Liver (tissue), 9 donors: Measurements from ENCODE around the gene KRT85. TPM values are rescaled to one million over a fixed set of nuclear protein-coding genes. Genes with fewer than 3 reads are reported as not detected.
"Not testable (repeated sequence)": the region's sequence is repeated elsewhere in the genome, so short reads cannot be mapped to it uniquely, and the experiment has no call there.

Source experiments
- DNase-seq: peaks from one replicate; pipeline ENCODE4 v3.0.0-alpha.2; 2017; ENCODE audit warnings: low spot score
- H3K27ac ChIP-seq, 2 donors: one replicate each; pipeline ENCODE4 v1.7.0; 2013; ENCODE audit warnings: inconsistent platforms in 2 of 2, low read length in 2 of 2, control low read depth in 1 of 2, low read depth in 1 of 2, mild to moderate bottlenecking in 1 of 2
- H3K27me3 ChIP-seq, 4 donors: one replicate each; pipeline versions ENCODE4 v1.6.1 to v1.7.0; 2013; ENCODE audit warnings: low read length in 3 of 4, inconsistent platforms in 1 of 4, mild to moderate bottlenecking in 1 of 4, moderate library complexity in 1 of 4; ENCODE audit not compliant: control insufficient read depth in 4 of 4, insufficient read depth in 4 of 4
- H3K36me3 ChIP-seq, 4 donors: one replicate each; pipeline versions ENCODE4 v1.6.1 to v1.7.0; 2013; ENCODE audit warnings: low read length in 3 of 4, mild to moderate bottlenecking in 3 of 4, low read depth in 1 of 4, moderate library complexity in 1 of 4; ENCODE audit not compliant: control insufficient read depth in 4 of 4, insufficient read depth in 3 of 4
- H3K4me1 ChIP-seq, 4 donors: one replicate each; pipeline versions ENCODE4 v1.6.1 to v1.7.0; 2013; ENCODE audit warnings: low read length in 3 of 4, mild to moderate bottlenecking in 3 of 4, moderate library complexity in 1 of 4; ENCODE audit not compliant: control insufficient read depth in 4 of 4, insufficient read depth in 4 of 4
- H3K4me3 ChIP-seq, 3 donors: one replicate each; pipeline versions ENCODE4 v1.6.1 to v1.7.0; 2013; ENCODE audit warnings: low read length in 3 of 3, control low read depth in 1 of 3, low read depth in 1 of 3, mild to moderate bottlenecking in 1 of 3
- H3K9ac ChIP-seq, 2 donors: one replicate each; pipeline ENCODE4 v1.7.0; 2013; ENCODE audit warnings: low read length in 2 of 2, mild to moderate bottlenecking in 2 of 2, moderate library complexity in 2 of 2, control low read depth in 1 of 2, low read depth in 1 of 2
- H3K9me3 ChIP-seq, 4 donors: one replicate each; pipeline versions ENCODE4 v1.6.1 to v1.7.0; 2013; ENCODE audit warnings: low read length in 3 of 4; ENCODE audit not compliant: control insufficient read depth in 4 of 4
- EGR1 ChIP-seq, 2 donors: IDR thresholded peaks; 2 replicates each; pipeline ENCODE4 v1.6.1; 2016 to 2018; ENCODE audit warnings: antibody characterized with exemption in 2 of 2, low read depth in 2 of 2
- FOXA1 ChIP-seq: IDR thresholded peaks from 2 replicates; pipeline ENCODE4 v1.6.1; 2016; ENCODE audit warnings: antibody characterized with exemption
- FOXA2 ChIP-seq: IDR thresholded peaks from 2 replicates; pipeline ENCODE4 v1.6.1; 2016; ENCODE audit warnings: antibody characterized with exemption
- GABPA ChIP-seq, 2 donors: IDR thresholded peaks in 1 of 2; conservative IDR thresholded peaks in 1 of 2; 2 replicates each; pipeline ENCODE4 v1.6.1; 2016; ENCODE audit warnings: antibody characterized with exemption in 2 of 2, mild to moderate bottlenecking in 1 of 2, moderate library complexity in 1 of 2
- HNF4A ChIP-seq, 2 donors: conservative IDR thresholded peaks; 2 replicates each; pipeline ENCODE4 v1.6.1; 2016; ENCODE audit warnings: antibody characterized with exemption in 2 of 2, mild to moderate bottlenecking in 2 of 2
- HNF4G ChIP-seq: IDR thresholded peaks from 2 replicates; pipeline ENCODE4 v1.6.1; 2016; ENCODE audit warnings: antibody characterized with exemption
- JUND ChIP-seq, 2 donors: IDR thresholded peaks; 2 replicates each; pipeline ENCODE4 v1.6.1; 2016; ENCODE audit warnings: antibody characterized with exemption in 2 of 2
- NR2F2 ChIP-seq: IDR thresholded peaks from 2 replicates; pipeline ENCODE4 v1.6.1; 2016; ENCODE audit warnings: antibody characterized with exemption
- RAD21 ChIP-seq, 2 donors: IDR thresholded peaks; 2 replicates each; pipeline ENCODE4 v1.6.1; 2016; ENCODE audit warnings: antibody characterized with exemption in 2 of 2, mild to moderate bottlenecking in 2 of 2
- RXRA ChIP-seq, 2 donors: IDR thresholded peaks; 2 replicates each; pipeline ENCODE4 v1.6.1; 2017 to 2018; ENCODE audit warnings: antibody characterized with exemption in 2 of 2, mild to moderate bottlenecking in 1 of 2
- SP1 ChIP-seq: IDR thresholded peaks from 2 replicates; pipeline ENCODE4 v1.6.1; 2018; ENCODE audit warnings: antibody characterized with exemption, mild to moderate bottlenecking
- TAF1 ChIP-seq: conservative IDR thresholded peaks from 2 replicates; pipeline ENCODE4 v1.6.1; 2016; ENCODE audit warnings: antibody characterized with exemption, mild to moderate bottlenecking
- YY1 ChIP-seq: IDR thresholded peaks from 2 replicates; pipeline ENCODE4 v1.6.1; 2016; ENCODE audit warnings: antibody characterized with exemption, mild to moderate bottlenecking
- WGBS: extraction: QIAGEN DNeasy Blood & Tissue Kit; methylation state at CpG from one replicate; pipeline ENCODE4 v1.1.7; 2013; 5-methylcytosine and 5-hydroxymethylcytosine counted together
- polyA plus RNA-seq, 2 donors: library from polyadenylated mRNA; stranded (reverse) in 1 of 2; unstranded in 1 of 2; fragments of 200-250 nt in 1 of 2; fragments of >200 nt in 1 of 2; fragmentation: Nextera tagmentation in 1 of 2; extraction: Ambion mirVana in 1 of 2; gene quantifications; one replicate each; pipeline versions ENCODE4 v1.2.1 to v1.2.3, GENCODE V29; 2013 to 2015
- total RNA-seq, 2 donors: library from RNA; depleted of rRNA; stranded (reverse); fragments of >200 nt; gene quantifications; one replicate each; pipeline ENCODE4 v1.2.3, GENCODE V29; 2014
- TF ChIP-seq, protein P1 (sequence below): IDR thresholded peaks from 2 replicates; pipeline ENCODE4 v1.6.1; 2016; ENCODE audit warnings: antibody characterized with exemption
- TF ChIP-seq, protein P2 (sequence below): IDR thresholded peaks from 2 replicates; pipeline ENCODE4 v1.6.1; 2016; ENCODE audit warnings: antibody characterized with exemption
- TF ChIP-seq, protein P3 (sequence below): IDR thresholded peaks from 2 replicates; pipeline ENCODE4 v1.6.1; 2016; ENCODE audit warnings: antibody characterized with exemption, mild to moderate bottlenecking
- TF ChIP-seq, protein P4 (sequence below): IDR thresholded peaks from 2 replicates; pipeline ENCODE4 v1.6.1; 2016; ENCODE audit warnings: antibody characterized with exemption
- TF ChIP-seq, protein P5 (sequence below): fragments of 150-350 bp; IDR thresholded peaks from 2 replicates; pipeline ENCODE4 v1.5.1; 2017; ENCODE audit warnings: improper control_type of control experiment, low read depth, low read length; ENCODE audit not compliant: missing input control
- donor health status: healthy.
- donor health status: healthy.
- donor health status: healthy.
- donor health status: healthy.
- donor health status: healthy.

The KRT85 gene
- total and polyA plus RNA-seq, 4 donors, result not detected

DNA sequence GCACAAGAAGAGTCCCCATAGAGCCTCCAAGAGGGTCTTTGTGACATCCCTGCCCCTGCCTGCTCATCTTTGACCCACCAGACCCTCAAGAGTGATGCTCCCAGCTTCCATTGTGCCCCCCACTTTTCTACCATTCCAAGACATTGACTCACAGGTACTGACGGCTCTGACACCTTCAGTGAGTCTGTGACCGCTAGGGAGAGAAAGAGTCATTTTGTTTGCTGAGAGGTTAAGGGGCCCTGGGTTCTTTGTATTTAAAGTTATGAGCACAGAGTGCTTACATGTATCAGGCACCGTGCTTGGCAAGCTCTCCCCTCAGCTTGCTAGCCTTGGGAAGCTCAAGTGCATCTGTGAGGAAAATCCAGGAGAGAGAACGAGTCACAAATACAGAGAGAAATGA, 45.9 kb upstream of the KRT85 start:
- H3K9ac ChIP-seq, result no peak overlapping the region
- H3K9me3 ChIP-seq, result no peaks in the 10 kb centered on the region
- no peaks in the 10 kb centered on the region for H3K27me3 ChIP-seq
- H3K27ac ChIP-seq, result no peak overlapping the region
- DNase-seq, result no peak
- 76% methylated on average over 4 of the region's 4 CpGs for WGBS
- no peaks in the 10 kb centered on the region for H3K4me1 ChIP-seq
- no peaks in the 10 kb centered on the region for H3K36me3 ChIP-seq
- H3K4me3 ChIP-seq, result no peak overlapping the region
- no peak for TF ChIP-seq GABPA (IDR thresholded peaks at IDR 0.05 in 1 of 2, conservative IDR thresholded peaks at IDR 0.05 in 1 of 2)
- no peak for TF ChIP-seq HNF4A (conservative IDR thresholded peaks at IDR 0.05)
- TF ChIP-seq RAD21 (IDR thresholded peaks at IDR 0.05), result no peak
- TF ChIP-seq, protein P1, sequence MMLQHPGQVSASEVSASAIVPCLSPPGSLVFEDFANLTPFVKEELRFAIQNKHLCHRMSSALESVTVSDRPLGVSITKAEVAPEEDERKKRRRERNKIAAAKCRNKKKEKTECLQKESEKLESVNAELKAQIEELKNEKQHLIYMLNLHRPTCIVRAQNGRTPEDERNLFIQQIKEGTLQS, result no peak
- TF ChIP-seq RXRA (IDR thresholded peaks at IDR 0.05), result no peak
- TF ChIP-seq JUND (IDR thresholded peaks at IDR 0.05), result no peak
- TF ChIP-seq, protein P2, sequence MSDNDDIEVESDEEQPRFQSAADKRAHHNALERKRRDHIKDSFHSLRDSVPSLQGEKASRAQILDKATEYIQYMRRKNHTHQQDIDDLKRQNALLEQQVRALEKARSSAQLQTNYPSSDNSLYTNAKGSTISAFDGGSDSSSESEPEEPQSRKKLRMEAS, result no peak
- TF ChIP-seq, protein P3, sequence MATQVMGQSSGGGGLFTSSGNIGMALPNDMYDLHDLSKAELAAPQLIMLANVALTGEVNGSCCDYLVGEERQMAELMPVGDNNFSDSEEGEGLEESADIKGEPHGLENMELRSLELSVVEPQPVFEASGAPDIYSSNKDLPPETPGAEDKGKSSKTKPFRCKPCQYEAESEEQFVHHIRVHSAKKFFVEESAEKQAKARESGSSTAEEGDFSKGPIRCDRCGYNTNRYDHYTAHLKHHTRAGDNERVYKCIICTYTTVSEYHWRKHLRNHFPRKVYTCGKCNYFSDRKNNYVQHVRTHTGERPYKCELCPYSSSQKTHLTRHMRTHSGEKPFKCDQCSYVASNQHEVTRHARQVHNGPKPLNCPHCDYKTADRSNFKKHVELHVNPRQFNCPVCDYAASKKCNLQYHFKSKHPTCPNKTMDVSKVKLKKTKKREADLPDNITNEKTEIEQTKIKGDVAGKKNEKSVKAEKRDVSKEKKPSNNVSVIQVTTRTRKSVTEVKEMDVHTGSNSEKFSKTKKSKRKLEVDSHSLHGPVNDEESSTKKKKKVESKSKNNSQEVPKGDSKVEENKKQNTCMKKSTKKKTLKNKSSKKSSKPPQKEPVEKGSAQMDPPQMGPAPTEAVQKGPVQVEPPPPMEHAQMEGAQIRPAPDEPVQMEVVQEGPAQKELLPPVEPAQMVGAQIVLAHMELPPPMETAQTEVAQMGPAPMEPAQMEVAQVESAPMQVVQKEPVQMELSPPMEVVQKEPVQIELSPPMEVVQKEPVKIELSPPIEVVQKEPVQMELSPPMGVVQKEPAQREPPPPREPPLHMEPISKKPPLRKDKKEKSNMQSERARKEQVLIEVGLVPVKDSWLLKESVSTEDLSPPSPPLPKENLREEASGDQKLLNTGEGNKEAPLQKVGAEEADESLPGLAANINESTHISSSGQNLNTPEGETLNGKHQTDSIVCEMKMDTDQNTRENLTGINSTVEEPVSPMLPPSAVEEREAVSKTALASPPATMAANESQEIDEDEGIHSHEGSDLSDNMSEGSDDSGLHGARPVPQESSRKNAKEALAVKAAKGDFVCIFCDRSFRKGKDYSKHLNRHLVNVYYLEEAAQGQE, result no peak
- no peak for TF ChIP-seq EGR1 (IDR thresholded peaks at IDR 0.05; ENCODE audit: low read depth in 2 of 2)
- no peak for TF ChIP-seq HNF4G
- TF ChIP-seq FOXA2, result no peak
- TF ChIP-seq, protein P4, sequence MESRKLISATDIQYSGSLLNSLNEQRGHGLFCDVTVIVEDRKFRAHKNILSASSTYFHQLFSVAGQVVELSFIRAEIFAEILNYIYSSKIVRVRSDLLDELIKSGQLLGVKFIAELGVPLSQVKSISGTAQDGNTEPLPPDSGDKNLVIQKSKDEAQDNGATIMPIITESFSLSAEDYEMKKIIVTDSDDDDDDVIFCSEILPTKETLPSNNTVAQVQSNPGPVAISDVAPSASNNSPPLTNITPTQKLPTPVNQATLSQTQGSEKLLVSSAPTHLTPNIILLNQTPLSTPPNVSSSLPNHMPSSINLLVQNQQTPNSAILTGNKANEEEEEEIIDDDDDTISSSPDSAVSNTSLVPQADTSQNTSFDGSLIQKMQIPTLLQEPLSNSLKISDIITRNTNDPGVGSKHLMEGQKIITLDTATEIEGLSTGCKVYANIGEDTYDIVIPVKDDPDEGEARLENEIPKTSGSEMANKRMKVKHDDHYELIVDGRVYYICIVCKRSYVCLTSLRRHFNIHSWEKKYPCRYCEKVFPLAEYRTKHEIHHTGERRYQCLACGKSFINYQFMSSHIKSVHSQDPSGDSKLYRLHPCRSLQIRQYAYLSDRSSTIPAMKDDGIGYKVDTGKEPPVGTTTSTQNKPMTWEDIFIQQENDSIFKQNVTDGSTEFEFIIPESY, result no peak
- no peak for TF ChIP-seq TAF1
- TF ChIP-seq, protein P5, sequence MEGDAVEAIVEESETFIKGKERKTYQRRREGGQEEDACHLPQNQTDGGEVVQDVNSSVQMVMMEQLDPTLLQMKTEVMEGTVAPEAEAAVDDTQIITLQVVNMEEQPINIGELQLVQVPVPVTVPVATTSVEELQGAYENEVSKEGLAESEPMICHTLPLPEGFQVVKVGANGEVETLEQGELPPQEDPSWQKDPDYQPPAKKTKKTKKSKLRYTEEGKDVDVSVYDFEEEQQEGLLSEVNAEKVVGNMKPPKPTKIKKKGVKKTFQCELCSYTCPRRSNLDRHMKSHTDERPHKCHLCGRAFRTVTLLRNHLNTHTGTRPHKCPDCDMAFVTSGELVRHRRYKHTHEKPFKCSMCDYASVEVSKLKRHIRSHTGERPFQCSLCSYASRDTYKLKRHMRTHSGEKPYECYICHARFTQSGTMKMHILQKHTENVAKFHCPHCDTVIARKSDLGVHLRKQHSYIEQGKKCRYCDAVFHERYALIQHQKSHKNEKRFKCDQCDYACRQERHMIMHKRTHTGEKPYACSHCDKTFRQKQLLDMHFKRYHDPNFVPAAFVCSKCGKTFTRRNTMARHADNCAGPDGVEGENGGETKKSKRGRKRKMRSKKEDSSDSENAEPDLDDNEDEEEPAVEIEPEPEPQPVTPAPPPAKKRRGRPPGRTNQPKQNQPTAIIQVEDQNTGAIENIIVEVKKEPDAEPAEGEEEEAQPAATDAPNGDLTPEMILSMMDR, result no peak
- TF ChIP-seq SP1, result no peak
- TF ChIP-seq FOXA1, result no peak
- no peak for TF ChIP-seq YY1

DNA sequence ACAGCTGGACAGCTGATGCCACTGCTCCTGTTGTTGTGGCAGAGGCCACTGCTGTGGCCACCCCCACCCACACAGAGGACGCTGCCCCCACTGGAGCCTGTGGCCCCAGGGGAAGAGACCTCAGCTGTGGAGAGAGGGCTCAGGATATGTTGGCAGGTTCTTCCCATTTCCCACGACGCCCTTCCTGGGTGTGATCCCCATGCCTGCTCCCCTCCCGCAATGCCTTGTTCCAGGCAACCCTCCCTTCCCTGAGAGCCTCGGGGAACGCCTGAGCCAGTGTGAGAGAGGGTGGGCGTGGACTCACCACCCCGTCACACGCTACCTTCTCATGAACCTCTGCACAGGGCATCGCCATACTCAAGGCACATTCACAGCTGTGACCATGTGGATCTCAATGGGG, 44.5 kb upstream of the KRT85 start:
- DNase-seq, result no peak
- TF ChIP-seq YY1 (no peak), RAD21 (IDR thresholded peaks at IDR 0.05) (no peak), HNF4A (conservative IDR thresholded peaks at IDR 0.05) (no peak), NR2F2 (no peak), FOXA2 (no peak), TAF1 (no peak), FOXA1 (no peak), HNF4G (no peak), GABPA (IDR thresholded peaks at IDR 0.05 in 1 of 2, conservative IDR thresholded peaks at IDR 0.05 in 1 of 2) (no peak), RXRA (IDR thresholded peaks at IDR 0.05) (no peak)
- TF ChIP-seq, protein P5, result no peak
- H3K9me3 ChIP-seq, result no peaks in the 10 kb centered on the region
- H3K4me1 ChIP-seq, result no peaks in the 10 kb centered on the region
- H3K27me3 ChIP-seq, result no peaks in the 10 kb centered on the region
- H3K36me3 ChIP-seq, result no peaks in the 10 kb centered on the region
- 89% methylated on average over 10 of the region's 10 CpGs for WGBS
- H3K9ac ChIP-seq, result no peak overlapping the region
- H3K4me3 ChIP-seq, result no peak overlapping the region
- no peak overlapping the region for H3K27ac ChIP-seq

DNA sequence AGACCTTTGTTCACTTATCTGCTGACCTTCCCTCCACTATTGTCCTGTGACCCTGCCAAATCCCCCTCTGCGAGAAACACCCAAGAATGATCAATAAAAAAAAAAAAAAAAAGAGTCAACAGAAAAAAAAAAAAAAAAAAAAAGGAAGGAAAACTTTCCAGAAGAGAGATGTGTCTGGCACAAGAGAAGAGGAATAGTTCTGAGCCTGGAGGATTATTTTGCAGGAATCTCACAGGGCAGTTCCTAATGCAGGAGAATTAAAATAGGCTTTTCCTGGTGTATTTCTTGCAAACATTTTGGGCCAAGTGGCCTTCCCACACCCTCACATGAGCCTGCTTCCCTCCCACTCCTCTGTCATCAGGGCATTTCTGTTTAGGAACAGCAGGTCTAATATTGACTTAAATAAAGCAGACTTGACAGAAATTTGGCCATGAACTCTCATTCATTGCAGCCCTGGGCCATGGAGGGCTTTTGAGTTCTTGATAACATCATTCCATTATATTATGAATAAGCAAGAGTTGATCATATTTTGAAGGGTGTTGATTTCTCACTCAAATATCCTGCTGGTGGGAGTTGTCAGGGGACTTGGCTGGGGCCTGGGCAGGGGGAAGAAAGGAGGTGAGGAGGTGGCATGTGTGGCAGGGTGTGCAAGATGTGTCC, 43.4 kb upstream of the KRT85 start:
- not testable (repeated sequence) for H3K27ac ChIP-seq, DNase-seq, H3K4me1 ChIP-seq, H3K4me3 ChIP-seq, H3K9ac ChIP-seq, H3K27me3 ChIP-seq, H3K9me3 ChIP-seq, H3K36me3 ChIP-seq
- WGBS, result no CpG with 5 or more reads among the region's 1 CpG
